Spinal cord (tissue), 10 donors: ENCODE measurements around the gene GNRHR. TPM values are rescaled to one million over a fixed set of nuclear protein-coding genes. Genes with fewer than 3 reads are reported as not detected.

ENCODE experiments used
- DNase-seq, 6 donors: peaks; one replicate each; pipeline versions ENCODE4 v3.0.0 to v3.0.0-alpha.2; 2013 to 2015; ENCODE audit warnings: low spot score in 6 of 6, low read depth in 4 of 6
- H3K27ac ChIP-seq: one replicate; pipeline ENCODE4 v1.5.1; 2013; ENCODE audit warnings: low read depth, low read length, control low read depth
- H3K27me3 ChIP-seq: one replicate; pipeline ENCODE4 v1.6.1; 2013; ENCODE audit warnings: low read length; ENCODE audit not compliant: control insufficient read depth, insufficient read depth
- H3K36me3 ChIP-seq: one replicate; pipeline ENCODE4 v1.6.1; 2013; ENCODE audit warnings: low read length; ENCODE audit not compliant: control insufficient read depth, insufficient read depth
- H3K4me1 ChIP-seq: one replicate; pipeline ENCODE4 v1.6.1; 2013; ENCODE audit warnings: low read length; ENCODE audit not compliant: control insufficient read depth, insufficient read depth
- H3K4me3 ChIP-seq: one replicate; pipeline ENCODE4 v1.5.1; 2013; ENCODE audit warnings: low read depth, low read length, control low read depth
- H3K9me3 ChIP-seq: one replicate; pipeline ENCODE4 v1.6.1; 2013; ENCODE audit warnings: low read length; ENCODE audit not compliant: control insufficient read depth, insufficient read depth
- WGBS: methylation state at CpG from one replicate; pipeline ENCODE4 v1.1.5; 2013; ENCODE audit warnings: missing lambda C conversion rate; ENCODE audit not compliant: insufficient coverage; 5-methylcytosine and 5-hydroxymethylcytosine counted together
- long read RNA-seq, 4 donors: transcript quantifications; one replicate each; lab custom pipeline, GENCODE V29; 2026
- polyA plus RNA-seq, 2 donors: library from polyadenylated mRNA; unstranded; fragments of 120-200 nt; gene quantifications; one replicate each; pipeline ENCODE4 v1.2.1, GENCODE V29; 2013; ENCODE audit not compliant: insufficient read length in 2 of 2
- total RNA-seq, 2 donors: library from RNA; depleted of rRNA in 1 of 2; stranded (reverse); fragments of 120-200 nt in 1 of 2; fragments of >200 nt in 1 of 2; gene quantifications; one replicate each; pipeline versions ENCODE4 v1.2.3 to v1.2.4, GENCODE V29; 2013 to 2014
- donor health status: healthy.

GNRHR gene
- total RNA-seq (under 1 TPM in 1 of 2 donors, not detected in 1; 0.10 TPM), polyA plus RNA-seq (1 to 10 TPM in 1 of 2 donors, under 1 TPM in 1; 0.89 to 1.2 TPM)
- long read RNA-seq, donor 1 = 0 reads
- long read RNA-seq, donor 2 = 0 reads
- long read RNA-seq, donor 3 = 0 reads
- long read RNA-seq, donor 4 = 0 reads

- Histone ChIP-seq H3K36me3 (no peaks in the 10 kb centered on the region), H3K4me3 (no peak within 1 kb of the TSS), H3K9me3 (no peaks in the 10 kb centered on the region), H3K4me1 (no peaks in the 10 kb centered on the region), H3K27ac (no peak within 1 kb of the TSS), H3K27me3 (no peaks in the 10 kb centered on the region)
- DNase-seq = no peak
- WGBS = 97% methylated on average over 3 of the region's 3 CpGs
Observed at GRCh38 chr4:67754288-67754687, at the start of gene GNRHR. GNRHR (minus strand) TSS chr4:67754388; CDS start chr4:67754335, 53 bp downstream.

- H3K27me3 ChIP-seq = no peaks in the 10 kb centered on the region
- no peaks in the 10 kb centered on the region for H3K36me3 ChIP-seq
- no peaks in the 10 kb centered on the region for H3K4me1 ChIP-seq
- DNase-seq = no peak
- no peak overlapping the region for H3K27ac ChIP-seq
- H3K4me3 ChIP-seq = no peak overlapping the region
- H3K9me3 ChIP-seq = no peaks in the 10 kb centered on the region
Observed at GRCh38 chr4:67796810-67797209, 42.6 kb upstream of the GNRHR start.

GRCh38 chr4:67790721-67791120, 36.5 kb upstream of the GNRHR start:
- no peak overlapping the region for H3K27ac ChIP-seq
- no peak overlapping the region for H3K4me3 ChIP-seq
- no peaks in the 10 kb centered on the region for H3K27me3 ChIP-seq
- H3K4me1 ChIP-seq = no peaks in the 10 kb centered on the region
- DNase-seq = no peak
- H3K9me3 ChIP-seq = no peaks in the 10 kb centered on the region
- H3K36me3 ChIP-seq = no peaks in the 10 kb centered on the region

- Histone ChIP-seq H3K36me3 (no peaks in the 10 kb centered on the region), H3K4me3 (no peak overlapping the region), H3K27ac (no peak overlapping the region), H3K9me3 (no peaks in the 10 kb centered on the region), H3K27me3 (no peaks in the 10 kb centered on the region), H3K4me1 (no peaks in the 10 kb centered on the region)
- DNase-seq = no peak
- no CpG with 5 or more reads among the region's 2 CpGs for WGBS
Observed at GRCh38 chr4:67787311-67787710, 33.1 kb upstream of the GNRHR start.

GRCh38 chr4:67785528-67785927, 31.3 kb upstream of the GNRHR start:
- Histone ChIP-seq H3K36me3 (no peaks in the 10 kb centered on the region), H3K9me3 (no peaks in the 10 kb centered on the region), H3K27ac (no peak overlapping the region), H3K4me1 (no peaks in the 10 kb centered on the region), H3K4me3 (no peak overlapping the region), H3K27me3 (no peaks in the 10 kb centered on the region)
- 100% methylated on average over 2 of the region's 2 CpGs for WGBS
- no peak for DNase-seq

GRCh38 chr4:67779631-67780030, 25.4 kb upstream of the GNRHR start:
- H3K27ac ChIP-seq = no peak overlapping the region
- no peaks in the 10 kb centered on the region for H3K27me3 ChIP-seq
- WGBS = 60% methylated on average over 1 of the region's 2 CpGs

GRCh38 chr4:67776746-67777145, 22.6 kb upstream of the GNRHR start:
- H3K36me3 ChIP-seq = no peaks in the 10 kb centered on the region
- H3K27ac ChIP-seq = no peak overlapping the region
- no peaks in the 10 kb centered on the region for H3K4me1 ChIP-seq
- H3K9me3 ChIP-seq = no peaks in the 10 kb centered on the region
- WGBS = 83% methylated on average over 1 of the region's 1 CpG
- no peak for DNase-seq
- no peak overlapping the region for H3K4me3 ChIP-seq
- H3K27me3 ChIP-seq = no peaks in the 10 kb centered on the region

More at GRCh38 chr4:67779631-67780030, 25.4 kb upstream of the GNRHR start:
- no peaks in the 10 kb centered on the region for H3K9me3 ChIP-seq
- H3K4me1 ChIP-seq = no peaks in the 10 kb centered on the region
- DNase-seq = no peak
- no peak overlapping the region for H3K4me3 ChIP-seq
- H3K36me3 ChIP-seq = no peaks in the 10 kb centered on the region

GRCh38 chr4:67770422-67770821, 16.2 kb upstream of the GNRHR start:
- 50% methylated on average over 2 of the region's 3 CpGs for WGBS
- DNase-seq = peak in 1 of 6 donors; percentile 73
- Histone ChIP-seq H3K9me3 (no peaks in the 10 kb centered on the region), H3K36me3 (no peaks in the 10 kb centered on the region), H3K4me1 (no peaks in the 10 kb centered on the region), H3K27me3 (no peaks in the 10 kb centered on the region), H3K27ac (no peak overlapping the region), H3K4me3 (no peak overlapping the region)

GRCh38 chr4:67765928-67766327, 11.7 kb upstream of the GNRHR start:
- no CpG with 5 or more reads among the region's 1 CpG for WGBS
- H3K4me1 ChIP-seq = no peaks in the 10 kb centered on the region
- no peaks in the 10 kb centered on the region for H3K27me3 ChIP-seq

GRCh38 chr4:67765401-67765800, 11.2 kb upstream of the GNRHR start:
- Histone ChIP-seq H3K9me3 (no peaks in the 10 kb centered on the region), H3K27ac (no peak overlapping the region), H3K4me1 (no peaks in the 10 kb centered on the region), H3K36me3 (no peaks in the 10 kb centered on the region), H3K27me3 (no peaks in the 10 kb centered on the region), H3K4me3 (no peak overlapping the region)
- WGBS = 100% methylated on average over 1 of the region's 2 CpGs
- no peak for DNase-seq

More at GRCh38 chr4:67765928-67766327, 11.7 kb upstream of the GNRHR start:
- Histone ChIP-seq H3K27ac (no peak overlapping the region), H3K36me3 (no peaks in the 10 kb centered on the region), H3K9me3 (no peaks in the 10 kb centered on the region), H3K4me3 (no peak overlapping the region)
- no peak for DNase-seq
